ENCODE measurements around the gene CPSF4L.
"Not testable (repeated sequence)": the region's sequence is repeated elsewhere in the genome, so short reads cannot be mapped to it uniquely, and the experiment has no call there.

GRCh38 chr17:73308959-73309358, 47.3 kb upstream of the CPSF4L start:
- not testable (repeated sequence) for TF ChIP-seq CTCF (IDR thresholded peaks at IDR 0.05); EP300 (IDR thresholded peaks at IDR 0.05); RAD21 (conservative IDR thresholded peaks at IDR 0.05 in 1 of 2, IDR thresholded peaks at IDR 0.05 in 1 of 2); MAFK (IDR thresholded peaks at IDR 0.05; ENCODE audit: partially characterized antibody); HDAC2 (IDR thresholded peaks at IDR 0.05); HMGXB4 (CRISPR knock-in tag; IDR thresholded peaks at IDR 0.05; ENCODE audit: borderline replicate concordance); JUN (IDR thresholded peaks at IDR 0.05); MAX (IDR thresholded peaks at IDR 0.05); GATA3 (IDR thresholded peaks at IDR 0.05; ENCODE audit: borderline replicate concordance); HOXA7 (CRISPR knock-in tag; IDR thresholded peaks at IDR 0.05); RFX5 (IDR thresholded peaks at IDR 0.05); POLR2A (IDR thresholded peaks at IDR 0.05; ENCODE audit: low read length); BHLHE40 (IDR thresholded peaks at IDR 0.05; ENCODE audit: low read depth, low read length); SREBF2 (IDR thresholded peaks at IDR 0.05)

Data from A549 (cell line).